ENCODE measurements around the gene CENPN. TPM values are rescaled to one million over a fixed set of nuclear protein-coding genes. Genes with fewer than 3 reads are reported as not detected.

CENPN gene
- total and polyA plus RNA-seq, 8 donors = 12.3 to 31.0 (median 18.9) TPM

- intact Hi-C loops (cut with DNase I) = no loop called here
- no peak overlapping the region for H3K27ac ChIP-seq
- ATAC-seq (no peak), DNase-seq (no peak)
- H3K4me3 ChIP-seq = no peak overlapping the region
- no peak for TF ChIP-seq CTCF (IDR thresholded peaks at IDR 0.05)
- no peaks in the 10 kb centered on the region for H3K4me1 ChIP-seq
- peaks cover 0 to 1% of the 10 kb centered on the region in 2 donors for H3K36me3 ChIP-seq
- H3K27me3 ChIP-seq = no peaks in the 10 kb centered on the region
- peaks cover 0 to 22% of the 10 kb centered on the region in 2 donors for H3K9me3 ChIP-seq
These were observed 42.7 kb upstream of the CENPN start for GRCh38 chr16:80964351-80964750.

- no peak for TF ChIP-seq CTCF (IDR thresholded peaks at IDR 0.05)
- ATAC-seq (no peak), DNase-seq (no peak)
- Histone ChIP-seq H3K27me3 (no peaks in the 10 kb centered on the region), H3K9me3 (no peaks in the 10 kb centered on the region), H3K4me3 (no peak overlapping the region), H3K4me1 (no peaks in the 10 kb centered on the region), H3K27ac (no peak overlapping the region), H3K36me3 (peaks cover 0 to 5% of the 10 kb centered on the region in 2 donors)
- intact Hi-C loops (cut with DNase I) = no loop called here
These were observed 40.4 kb upstream of the CENPN start for GRCh38 chr16:80966617-80967016.

GRCh38 chr16:80968386-80969113 lies 38.5 kb upstream of the CENPN start:
- Histone ChIP-seq H3K36me3 (peaks cover 0 to 10% of the 10 kb centered on the region in 2 donors), H3K9me3 (no peaks in the 10 kb centered on the region), H3K4me3 (no peak overlapping the region), H3K27ac (no peak overlapping the region), H3K27me3 (no peaks in the 10 kb centered on the region), H3K4me1 (no peaks in the 10 kb centered on the region)
- no peak for TF ChIP-seq CTCF (IDR thresholded peaks at IDR 0.05)
- intact Hi-C loops (cut with DNase I) = no loop called here
- no peak for DNase-seq
- ATAC-seq = no peak

GRCh38 chr16:80969114-80969484 lies 37.9 kb upstream of the CENPN start:
- DNase-seq (no peak), ATAC-seq (no peak)
- intact Hi-C loops (cut with DNase I) = no loop called here

GRCh38 chr16:80971819-80972218 lies 35.2 kb upstream of the CENPN start:
- H3K4me1 ChIP-seq = no peaks in the 10 kb centered on the region
- ATAC-seq (no peak), DNase-seq (no peak)
- peaks cover 0 to 36% of the 10 kb centered on the region in 2 donors for H3K36me3 ChIP-seq
- H3K27ac ChIP-seq = no peak overlapping the region
- intact Hi-C loops (cut with DNase I) = no loop called here
- no peaks in the 10 kb centered on the region for H3K27me3 ChIP-seq
- no peak for TF ChIP-seq CTCF (IDR thresholded peaks at IDR 0.05)
- no peak overlapping the region for H3K4me3 ChIP-seq
- H3K9me3 ChIP-seq = no peaks in the 10 kb centered on the region

More at GRCh38 chr16:80969114-80969484, 37.9 kb upstream of the CENPN start:
- Histone ChIP-seq H3K9me3 (no peaks in the 10 kb centered on the region), H3K36me3 (peaks cover 0 to 13% of the 10 kb centered on the region in 2 donors), H3K27ac (no peak overlapping the region), H3K27me3 (no peaks in the 10 kb centered on the region), H3K4me1 (no peaks in the 10 kb centered on the region), H3K4me3 (no peak overlapping the region)
- no peak for TF ChIP-seq CTCF (IDR thresholded peaks at IDR 0.05)
